Neutrophil (primary cell): ENCODE data around the gene C6orf132.
"Not testable (repeated sequence)": the region's sequence is repeated elsewhere in the genome, so short reads cannot be mapped to it uniquely, and the experiment has no call there.

Source experiments
- H3K27ac ChIP-seq: fragments of 200-600 bp; sonication (generic); 2 replicates; pipeline ENCODE4 v1.5.1; 2016; ENCODE audit warnings: mild to moderate bottlenecking, moderate library complexity
- H3K27me3 ChIP-seq: fragments of 200-600 bp; sonication (generic); 2 replicates; pipeline ENCODE4 v1.6.0; 2016; ENCODE audit warnings: mild to moderate bottlenecking
- H3K36me3 ChIP-seq: fragments of 200-600 bp; sonication (generic); 2 replicates; pipeline ENCODE4 v1.5.1; 2017
- H3K4me1 ChIP-seq, 2 experiments: fragments of 200-600 bp in 1 of 2; sonication (generic) in 1 of 2; 1 replicate in 1 of 2; 2 replicates in 1 of 2; pipeline versions ENCODE4 v1.5.1 to v1.6.1; 2013 to 2016; ENCODE audit warnings: low read depth in 1 of 2, low read length in 1 of 2, mild to moderate bottlenecking in 1 of 2, moderate library complexity in 1 of 2; ENCODE audit not compliant: control insufficient read depth in 1 of 2, insufficient read depth in 1 of 2
- H3K4me3 ChIP-seq, 2 experiments: fragments of 200-600 bp in 1 of 2; sonication (generic) in 1 of 2; 1 replicate in 1 of 2; 2 replicates in 1 of 2; pipeline ENCODE4 v1.5.1; 2013 to 2016; ENCODE audit warnings: low read depth in 1 of 2, low read length in 1 of 2, mild to moderate bottlenecking in 1 of 2, moderate library complexity in 1 of 2
- H3K9me3 ChIP-seq: fragments of 200-600 bp; sonication (generic); 2 replicates; pipeline ENCODE4 v1.5.1; 2016
- TF ChIP-seq, protein P1 (sequence below): fragments of 200-600 bp; sonication (generic); IDR thresholded peaks from 2 replicates; pipeline ENCODE4 v1.5.1; 2016; ENCODE audit warnings: antibody characterized with exemption

C6orf132 gene

DNA sequence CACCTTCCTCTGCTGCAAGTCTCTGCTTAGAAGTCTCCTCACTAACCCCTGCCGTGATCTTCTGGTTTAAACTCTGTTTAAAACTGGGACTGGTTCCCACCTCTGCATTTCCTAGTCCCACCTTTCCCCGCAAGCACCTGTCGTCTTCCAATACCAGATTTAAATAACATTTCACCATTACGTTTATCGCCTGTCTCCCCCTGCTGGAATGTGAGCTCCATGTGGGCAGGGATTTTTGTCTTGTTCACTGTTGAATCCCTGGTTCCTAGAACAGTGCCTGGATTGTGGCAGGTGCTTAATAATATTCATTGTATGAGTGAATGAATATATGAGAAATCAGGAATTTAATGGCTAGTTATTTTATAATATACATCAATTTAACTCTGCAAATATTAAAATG is 33.4 kb upstream of the C6orf132 start:
- peaks cover 37% of the 10 kb centered on the region for H3K27me3 ChIP-seq
- no peak overlapping the region for H3K4me3 ChIP-seq
- no peaks in the 10 kb centered on the region for H3K36me3 ChIP-seq
- no peaks in the 10 kb centered on the region for H3K9me3 ChIP-seq
- H3K27ac ChIP-seq = no peak overlapping the region
- TF ChIP-seq, protein P1, sequence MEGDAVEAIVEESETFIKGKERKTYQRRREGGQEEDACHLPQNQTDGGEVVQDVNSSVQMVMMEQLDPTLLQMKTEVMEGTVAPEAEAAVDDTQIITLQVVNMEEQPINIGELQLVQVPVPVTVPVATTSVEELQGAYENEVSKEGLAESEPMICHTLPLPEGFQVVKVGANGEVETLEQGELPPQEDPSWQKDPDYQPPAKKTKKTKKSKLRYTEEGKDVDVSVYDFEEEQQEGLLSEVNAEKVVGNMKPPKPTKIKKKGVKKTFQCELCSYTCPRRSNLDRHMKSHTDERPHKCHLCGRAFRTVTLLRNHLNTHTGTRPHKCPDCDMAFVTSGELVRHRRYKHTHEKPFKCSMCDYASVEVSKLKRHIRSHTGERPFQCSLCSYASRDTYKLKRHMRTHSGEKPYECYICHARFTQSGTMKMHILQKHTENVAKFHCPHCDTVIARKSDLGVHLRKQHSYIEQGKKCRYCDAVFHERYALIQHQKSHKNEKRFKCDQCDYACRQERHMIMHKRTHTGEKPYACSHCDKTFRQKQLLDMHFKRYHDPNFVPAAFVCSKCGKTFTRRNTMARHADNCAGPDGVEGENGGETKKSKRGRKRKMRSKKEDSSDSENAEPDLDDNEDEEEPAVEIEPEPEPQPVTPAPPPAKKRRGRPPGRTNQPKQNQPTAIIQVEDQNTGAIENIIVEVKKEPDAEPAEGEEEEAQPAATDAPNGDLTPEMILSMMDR = no peak
- peaks cover 0 to 5% of the 10 kb centered on the region in 2 experiments for H3K4me1 ChIP-seq

DNA sequence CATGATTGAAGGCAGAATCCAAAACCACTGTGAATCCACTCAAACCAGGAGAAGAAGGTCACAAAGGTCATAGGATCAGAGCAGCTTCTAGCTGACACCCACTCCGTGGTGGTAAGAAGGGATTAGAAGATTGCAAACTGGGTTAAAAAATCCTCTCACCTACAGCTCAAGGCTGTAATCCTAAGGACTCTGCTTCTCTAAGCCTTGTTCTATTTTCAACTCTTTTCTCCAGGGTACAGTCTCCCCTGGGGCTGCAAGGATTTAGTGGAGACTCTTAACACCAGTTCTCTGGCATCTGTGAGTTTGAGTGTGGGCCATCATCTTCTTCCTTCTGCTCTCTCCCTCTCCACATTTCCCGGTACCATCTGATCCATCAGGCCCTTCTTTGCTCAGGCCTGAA is 30.7 kb upstream of the C6orf132 start, which contains the start of gene GUCA1A:
Gene GUCA1A (plus strand): TSS at position 264 of the 400 bp plus-strand sequence. CDS start 250 bp downstream, outside the sequence.
- Histone ChIP-seq H3K4me3 (no peak within 1 kb of the TSS), H3K36me3 (no peaks in the 10 kb centered on the region), H3K9me3 (no peaks in the 10 kb centered on the region), H3K4me1 (peaks cover 0 to 2% of the 10 kb centered on the region in 2 experiments), H3K27me3 (peaks cover 12% of the 10 kb centered on the region), H3K27ac (no peak within 1 kb of the TSS)
- TF ChIP-seq, protein P1 = no peak

DNA sequence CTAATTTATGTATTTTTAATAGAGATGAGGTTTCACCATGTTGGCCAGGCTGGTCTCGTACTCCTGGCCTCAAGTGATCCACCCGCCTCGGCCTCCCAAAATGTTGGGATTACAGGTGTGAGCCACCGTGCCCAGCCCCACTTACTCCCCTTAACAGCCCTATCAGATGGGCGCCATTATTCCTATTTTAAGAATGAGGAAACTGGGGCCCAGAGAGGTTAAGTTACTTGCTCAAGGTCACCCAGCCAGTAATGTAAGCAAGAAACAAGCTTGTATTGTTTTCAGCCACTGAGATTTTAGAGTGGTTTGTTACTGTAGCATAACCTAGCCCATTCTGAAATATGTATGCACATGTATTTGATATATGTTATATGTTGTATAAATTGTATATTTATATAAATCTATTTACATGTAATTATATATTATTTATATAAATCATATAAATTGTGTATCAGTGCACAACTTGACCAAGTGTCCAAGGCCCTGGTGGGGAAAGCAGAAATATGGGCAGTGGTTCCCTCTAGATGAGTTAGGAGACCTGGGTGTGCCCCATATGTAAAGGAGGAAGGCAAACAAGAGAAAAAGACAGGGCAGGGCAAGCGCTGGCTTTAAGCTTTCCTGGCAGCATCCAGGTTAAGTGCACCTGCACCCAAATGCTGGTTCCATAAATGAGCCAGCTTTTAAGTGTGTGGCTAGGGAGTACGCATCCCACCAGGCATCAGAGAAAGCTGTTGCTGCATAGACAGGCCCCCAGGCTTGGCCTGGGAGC is 29.6 kb upstream of the C6orf132 start:
- Histone ChIP-seq H3K36me3 (no peaks in the 10 kb centered on the region), H3K4me1 (no peaks in the 10 kb centered on the region), H3K9me3 (no peaks in the 10 kb centered on the region), H3K4me3 (no peak overlapping the region), H3K27ac (no peak overlapping the region), H3K27me3 (peaks cover 3% of the 10 kb centered on the region)
- TF ChIP-seq, protein P1 = no peak

DNA sequence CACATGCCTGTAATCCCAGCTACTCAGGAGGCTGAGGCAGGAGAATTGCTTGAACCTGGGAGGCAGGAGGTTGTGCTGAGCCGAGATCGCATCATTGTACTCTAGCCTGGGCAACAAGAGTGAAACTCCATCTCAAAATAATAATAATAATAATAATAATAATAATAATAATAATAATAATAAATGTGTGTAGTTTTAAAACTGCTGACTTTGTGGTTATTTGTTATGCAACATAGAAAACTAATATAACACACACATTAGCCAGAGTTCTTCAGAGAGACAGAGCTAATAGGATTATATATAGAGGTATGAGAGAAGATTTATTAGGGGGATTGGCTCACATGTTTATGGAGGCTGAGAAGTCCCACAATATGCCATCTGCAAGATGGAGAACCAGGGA is 27.4 kb upstream of the C6orf132 start:
- H3K27me3 ChIP-seq, H3K36me3 ChIP-seq, H3K9me3 ChIP-seq, H3K4me3 ChIP-seq, H3K4me1 ChIP-seq, H3K27ac ChIP-seq: not testable (repeated sequence)

DNA sequence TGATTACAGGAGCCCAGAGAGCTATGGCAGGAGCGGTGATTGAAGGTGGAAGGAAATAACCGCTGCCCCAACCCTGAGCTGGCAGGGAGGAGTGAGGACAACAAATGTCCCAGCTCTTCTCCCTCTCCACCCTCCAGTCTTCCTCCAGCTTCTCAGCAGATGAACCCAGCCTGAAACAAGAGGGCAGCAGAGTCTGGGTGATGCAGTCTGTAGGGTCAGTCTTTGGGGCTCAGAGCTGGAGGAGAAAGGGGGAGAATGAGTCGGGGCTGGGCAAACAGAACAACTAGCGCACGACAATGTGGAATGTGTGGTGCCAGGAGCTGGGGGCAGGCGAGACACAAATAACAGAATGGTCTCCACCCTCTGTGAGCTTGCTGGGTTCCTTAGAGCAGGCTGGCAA is 26.2 kb upstream of the C6orf132 start:
- no peak overlapping the region for H3K4me3 ChIP-seq
- H3K9me3 ChIP-seq = no peaks in the 10 kb centered on the region
- no peaks in the 10 kb centered on the region for H3K36me3 ChIP-seq
- H3K27ac ChIP-seq = no peak overlapping the region
- H3K27me3 ChIP-seq = no peaks in the 10 kb centered on the region
- no peaks in the 10 kb centered on the region for H3K4me1 ChIP-seq
- TF ChIP-seq, protein P1 = no peak

DNA sequence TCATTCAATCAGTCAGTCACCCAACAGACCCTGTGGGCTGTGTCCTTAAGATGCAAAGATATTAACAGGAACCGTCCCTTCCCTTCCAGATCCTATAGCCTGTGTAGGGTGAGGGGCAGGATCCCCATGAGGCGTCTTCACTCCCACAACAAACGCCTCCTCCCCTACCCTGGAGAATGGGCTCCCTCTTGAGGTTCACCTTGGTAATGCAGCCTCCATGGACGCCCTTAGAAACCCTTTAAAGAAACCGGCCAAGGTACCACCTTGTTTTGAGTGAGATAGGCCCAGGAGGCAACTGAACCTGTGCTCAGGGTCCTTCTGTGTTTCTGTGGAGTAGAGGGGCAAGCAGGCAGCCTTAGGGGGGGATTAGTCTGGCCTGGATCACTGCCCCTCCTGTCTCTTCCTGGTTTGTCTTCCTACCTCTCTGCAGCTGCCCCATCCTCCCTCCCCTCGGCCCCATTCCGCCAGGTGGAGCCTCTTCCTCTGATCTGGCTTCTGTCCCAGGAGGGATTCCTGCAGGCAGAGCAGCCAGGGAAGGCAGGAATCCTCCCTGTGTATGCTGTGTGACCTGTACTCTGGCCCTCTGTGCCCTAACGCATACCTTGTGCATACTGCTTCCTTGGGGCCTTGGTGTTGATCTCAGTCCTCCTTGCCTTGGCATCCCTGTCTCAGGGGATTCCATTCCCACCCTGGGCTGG is 24.2 kb upstream of the C6orf132 start:
- no peaks in the 10 kb centered on the region for H3K4me1 ChIP-seq
- H3K36me3 ChIP-seq = no peaks in the 10 kb centered on the region
- H3K4me3 ChIP-seq = no peak overlapping the region
- no peaks in the 10 kb centered on the region for H3K27me3 ChIP-seq
- H3K9me3 ChIP-seq = no peaks in the 10 kb centered on the region
- H3K27ac ChIP-seq = no peak overlapping the region
- TF ChIP-seq, protein P1 = peak; percentile 88
